ENCODE results near the gene CBR3.
A peak's percentile ranks its signal among the peaks of the same experiment; 100 is the strongest.
"Not testable (repeated sequence)": the region's sequence is repeated elsewhere in the genome, so short reads cannot be mapped to it uniquely, and the experiment has no call there.

The CBR3 gene

DNA sequence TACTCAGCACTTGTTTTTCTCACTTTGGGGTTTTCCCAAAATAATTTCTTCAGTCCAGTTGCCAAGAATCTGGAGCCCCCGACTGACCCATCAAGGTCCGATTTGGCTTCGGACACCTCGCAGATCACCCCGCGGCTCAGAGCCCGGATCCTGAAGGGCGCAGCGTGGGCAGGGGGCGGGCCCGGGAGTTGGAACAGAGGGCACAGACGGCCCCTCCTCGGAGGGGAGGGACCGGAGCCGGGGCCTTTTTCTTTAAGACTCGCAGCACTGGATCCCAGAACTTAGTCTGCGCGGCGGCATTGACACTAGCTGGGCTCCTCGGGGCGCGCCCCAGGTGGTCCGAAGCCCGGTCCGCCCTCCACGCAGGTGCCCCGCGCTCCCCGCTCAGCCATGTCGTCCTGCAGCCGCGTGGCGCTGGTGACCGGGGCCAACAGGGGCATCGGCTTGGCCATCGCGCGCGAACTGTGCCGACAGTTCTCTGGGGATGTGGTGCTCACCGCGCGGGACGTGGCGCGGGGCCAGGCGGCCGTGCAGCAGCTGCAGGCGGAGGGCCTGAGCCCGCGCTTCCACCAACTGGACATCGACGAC, at the start of gene CBR3:
Gene CBR3 (plus strand): TSS at position 277 of the 588 bp plus-strand sequence. CDS start 114 bp downstream, at position 391.
- no peak for DNase-seq (ENCODE audit: low spot score)

DNA sequence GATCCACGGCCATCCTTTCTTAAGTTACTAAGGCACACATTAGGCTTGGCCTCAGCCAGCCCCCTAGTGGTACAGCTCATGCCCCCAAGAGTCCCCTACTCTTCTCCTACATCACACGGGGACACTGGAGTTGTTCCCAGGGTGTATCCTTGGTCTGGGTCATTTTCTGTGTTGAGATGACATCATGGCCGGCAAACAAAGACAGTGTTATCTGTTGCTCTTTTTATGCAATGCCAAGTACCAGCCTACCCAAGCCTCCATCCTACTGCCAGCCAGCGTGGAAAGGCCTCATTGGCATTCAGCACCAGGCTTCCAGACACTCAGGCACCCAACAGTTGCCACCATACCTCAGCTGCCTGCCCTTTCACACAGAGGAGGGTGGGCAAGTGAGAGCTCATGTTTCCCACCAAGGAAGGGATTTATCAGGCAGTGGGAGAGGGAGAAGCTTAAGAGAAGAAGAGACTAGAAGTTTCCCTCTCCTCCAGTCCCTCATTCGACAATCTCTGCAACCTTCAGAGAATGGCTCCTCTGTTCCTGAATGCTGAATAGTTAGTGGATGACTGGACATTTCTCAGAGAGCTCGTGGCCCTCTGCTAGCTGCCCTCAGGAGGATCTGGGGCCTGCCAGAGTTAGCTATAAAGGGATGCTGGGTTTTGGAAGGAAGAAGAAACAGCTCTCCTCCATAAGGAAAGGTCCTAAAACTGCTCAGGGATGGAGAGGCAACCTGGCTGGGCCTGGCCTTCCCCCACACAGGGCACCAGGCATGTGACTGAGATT, 47.3 kb upstream of the CBR3 start:
- DNase-seq (ENCODE audit: low spot score), result peak; percentile 99

GRCh38 chr21:36089946-36090345, 44.9 kb upstream of the CBR3 start:
- DNase-seq (ENCODE audit: low spot score), result no peak

DNA sequence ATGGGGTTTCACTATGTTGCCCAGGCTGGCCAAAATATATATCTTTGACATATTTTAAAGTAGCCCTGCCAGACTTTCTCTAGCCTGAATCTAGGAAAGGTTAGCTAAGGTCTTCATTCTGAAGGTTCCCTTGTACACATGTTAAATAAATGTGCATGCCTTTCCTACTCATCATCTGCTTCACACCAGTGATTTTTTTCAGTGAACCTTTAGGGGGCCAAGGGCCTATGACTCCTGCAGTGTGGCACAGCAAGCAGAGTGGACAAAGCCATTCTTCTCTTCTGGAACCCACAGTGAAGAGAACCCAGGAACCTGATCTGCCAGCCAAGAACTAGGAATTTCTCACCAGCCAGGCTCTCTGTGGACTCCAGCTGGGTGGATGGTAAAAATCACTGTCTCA, 42.2 kb upstream of the CBR3 start:
- no peak for DNase-seq (ENCODE audit: low spot score)

GRCh38 chr21:36093512-36093911, 41.4 kb upstream of the CBR3 start:
- no peak for DNase-seq (ENCODE audit: low spot score)

DNA sequence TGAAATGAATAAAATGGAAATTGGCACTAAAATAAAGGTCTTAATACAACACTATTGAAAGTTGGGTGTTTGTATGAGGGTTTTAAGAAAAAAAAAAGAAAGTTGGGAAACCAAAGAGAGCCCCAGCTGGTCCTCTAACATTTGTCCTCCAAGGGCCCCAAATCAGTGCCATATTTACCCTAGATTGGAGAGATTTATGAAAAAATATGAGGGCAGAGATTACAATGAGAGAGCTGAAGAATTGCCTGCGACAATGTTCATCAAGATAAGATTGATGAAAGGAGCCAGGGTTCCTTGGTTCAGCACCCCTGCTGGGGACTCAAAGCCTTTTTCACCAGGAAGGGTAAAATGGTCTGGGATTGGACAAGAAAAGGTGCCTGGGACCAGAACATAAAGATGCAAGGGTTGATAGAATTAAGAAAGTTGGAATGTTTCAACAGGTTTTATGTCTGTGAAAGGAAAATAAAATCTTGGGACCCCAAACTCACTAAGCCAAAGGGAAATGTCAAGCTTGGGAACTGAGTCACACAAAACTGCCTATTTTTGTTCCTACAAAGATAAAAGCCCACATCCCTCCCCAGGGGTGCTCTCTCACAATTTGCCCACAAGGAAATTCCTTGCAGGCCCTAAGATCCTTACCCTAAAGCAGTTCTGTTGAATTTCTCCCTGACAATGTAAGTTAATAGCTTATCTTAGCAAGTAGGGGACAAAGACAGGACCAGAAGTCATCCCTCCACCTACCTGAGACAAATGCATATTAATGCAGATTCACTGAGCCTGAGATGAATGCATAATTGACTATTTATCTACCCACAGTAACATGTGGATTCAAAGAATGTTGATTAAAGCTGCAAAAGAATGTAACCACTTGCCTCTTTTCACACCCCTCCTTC, 38.2 kb upstream of the CBR3 start:
- DNase-seq (ENCODE audit: low spot score), result no peak

- DNase-seq (ENCODE audit: low spot score), result no peak
Measured at GRCh38 chr21:36097427-36098181, 37.3 kb upstream of the CBR3 start.

- no peak for DNase-seq (ENCODE audit: low spot score)
Measured at GRCh38 chr21:36098182-36098532, 36.7 kb upstream of the CBR3 start.

DNA sequence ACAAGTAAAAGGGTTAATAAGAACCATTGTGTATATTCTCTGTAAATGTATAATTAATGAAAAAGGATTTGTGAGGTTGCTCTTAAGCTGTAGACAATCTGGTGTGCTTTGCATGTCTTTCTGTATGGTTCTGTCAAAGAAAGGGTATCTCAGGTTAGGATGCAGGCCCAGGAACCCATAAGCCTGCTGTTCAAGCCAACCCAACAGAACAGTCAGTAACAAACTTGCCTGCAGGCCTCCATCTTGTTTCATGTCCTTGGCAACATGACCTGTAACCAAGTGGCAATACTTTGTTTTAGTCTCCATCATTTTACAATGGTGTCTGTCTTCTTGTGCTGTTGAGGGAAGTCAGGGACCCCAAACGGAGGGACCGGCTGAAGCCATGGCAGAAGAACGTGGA, 35.9 kb upstream of the CBR3 start:
- DNase-seq (ENCODE audit: low spot score), result no peak

- not testable (repeated sequence) for DNase-seq (ENCODE audit: low spot score)
Measured at GRCh38 chr21:36099695-36100211, 35.1 kb upstream of the CBR3 start.

- no peak for DNase-seq (ENCODE audit: low spot score)
Measured at GRCh38 chr21:36100971-36101641, 33.8 kb upstream of the CBR3 start.

- DNase-seq (ENCODE audit: low spot score), result no peak
Measured at GRCh38 chr21:36103434-36103833, 31.4 kb upstream of the CBR3 start.

GRCh38 chr21:36104317-36105300, 30.3 kb upstream of the CBR3 start:
- DNase-seq (ENCODE audit: low spot score), result peak; percentile 79

DNA sequence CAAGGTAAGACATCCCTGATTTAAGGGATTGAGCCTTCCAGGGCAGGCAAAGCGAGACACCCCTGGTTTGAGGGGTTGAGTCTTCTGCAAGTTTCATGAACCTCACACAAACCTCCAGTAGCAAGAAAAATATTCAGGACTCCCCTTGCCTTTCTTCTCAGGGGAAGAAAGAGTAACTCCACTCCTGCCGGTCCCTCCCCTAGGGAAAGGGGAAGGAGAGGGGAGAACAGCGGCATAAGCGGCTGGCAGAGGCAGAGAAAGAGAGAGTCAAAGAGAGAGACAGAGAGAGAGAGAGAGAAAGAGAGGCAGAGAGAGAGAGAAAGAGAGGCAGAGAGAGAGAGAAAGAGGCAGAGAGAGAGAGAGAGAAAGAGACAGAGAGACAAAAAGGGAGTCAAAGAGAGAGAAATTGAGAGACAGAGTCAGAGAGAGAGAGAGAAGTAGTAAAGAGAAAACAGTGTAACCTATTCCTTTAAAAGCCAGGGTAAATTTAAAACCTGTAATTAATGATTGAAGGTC, 29.5 kb upstream of the CBR3 start:
- peak; percentile 58 for DNase-seq (ENCODE audit: low spot score)

DNA sequence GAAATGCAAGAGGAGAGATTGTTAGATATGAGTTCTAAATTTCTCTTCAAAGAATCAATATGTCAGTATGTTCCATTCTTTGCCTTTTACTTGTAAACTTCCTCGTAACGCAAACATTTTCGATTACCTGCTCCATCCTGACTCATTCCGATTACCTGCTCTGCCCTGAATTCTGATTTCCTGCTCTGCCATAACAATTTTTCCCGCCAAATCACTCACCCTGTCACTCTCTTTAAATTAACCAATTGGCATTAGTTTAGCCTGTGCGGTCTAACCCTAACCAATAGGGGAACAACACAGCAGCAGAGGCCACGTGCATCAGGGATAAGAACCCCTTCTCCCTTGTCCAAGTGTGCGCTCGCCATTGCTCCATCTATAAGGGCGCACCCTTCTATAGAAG, 25.0 kb upstream of the CBR3 start:
- DNase-seq (ENCODE audit: low spot score), result no peak

- no peak for DNase-seq (ENCODE audit: low spot score)
Measured at GRCh38 chr21:36111238-36111637, 23.6 kb upstream of the CBR3 start.

GRCh38 chr21:36113647-36114428, 21.0 kb upstream of the CBR3 start:
- DNase-seq (ENCODE audit: low spot score), result no peak

DNA sequence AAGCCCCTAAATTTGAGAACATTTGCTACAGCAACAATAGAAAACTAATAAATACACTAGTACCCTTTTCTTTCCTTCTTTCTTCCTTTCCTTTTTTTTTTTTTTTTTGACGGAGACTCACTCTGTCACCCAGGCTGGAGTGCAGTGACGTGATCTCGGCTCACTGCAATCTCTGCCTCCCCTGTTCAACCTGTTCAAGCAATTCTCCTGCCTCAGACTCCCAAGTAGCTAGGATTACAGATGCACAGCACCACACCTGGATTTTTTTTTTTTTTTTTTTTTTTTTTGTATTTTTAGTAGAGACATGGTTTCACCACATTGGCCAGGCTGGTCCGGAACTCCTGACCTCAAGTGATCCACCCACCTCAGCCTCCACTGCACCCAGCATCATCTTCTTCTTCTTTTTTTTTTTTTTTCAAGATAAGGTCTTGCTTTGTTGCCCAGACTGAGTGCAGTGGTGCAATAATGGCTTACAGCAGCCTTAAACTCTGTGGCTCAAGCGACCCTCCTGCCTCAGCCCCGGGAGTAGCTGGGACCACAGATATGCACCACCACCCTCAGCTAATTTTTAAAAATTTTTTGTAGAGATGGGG, 19.6 kb upstream of the CBR3 start:
- no peak for DNase-seq (ENCODE audit: low spot score)

All from pons (tissue), 1 donor.